HG03520 (cell line): ENCODE results near the gene TMEM101.
"Not testable (repeated sequence)": the region's sequence is repeated elsewhere in the genome, so short reads cannot be mapped to it uniquely, and the experiment has no call there.

Experiments used
- ATAC-seq: cut with Tn5 transposase; IDR thresholded peaks from one replicate; pipeline ENCODE4 v1.9.1; 2021; ENCODE audit warnings: mild to moderate bottlenecking, moderate library complexity; ENCODE audit not compliant: unreplicated experiment

TMEM101 gene

DNA sequence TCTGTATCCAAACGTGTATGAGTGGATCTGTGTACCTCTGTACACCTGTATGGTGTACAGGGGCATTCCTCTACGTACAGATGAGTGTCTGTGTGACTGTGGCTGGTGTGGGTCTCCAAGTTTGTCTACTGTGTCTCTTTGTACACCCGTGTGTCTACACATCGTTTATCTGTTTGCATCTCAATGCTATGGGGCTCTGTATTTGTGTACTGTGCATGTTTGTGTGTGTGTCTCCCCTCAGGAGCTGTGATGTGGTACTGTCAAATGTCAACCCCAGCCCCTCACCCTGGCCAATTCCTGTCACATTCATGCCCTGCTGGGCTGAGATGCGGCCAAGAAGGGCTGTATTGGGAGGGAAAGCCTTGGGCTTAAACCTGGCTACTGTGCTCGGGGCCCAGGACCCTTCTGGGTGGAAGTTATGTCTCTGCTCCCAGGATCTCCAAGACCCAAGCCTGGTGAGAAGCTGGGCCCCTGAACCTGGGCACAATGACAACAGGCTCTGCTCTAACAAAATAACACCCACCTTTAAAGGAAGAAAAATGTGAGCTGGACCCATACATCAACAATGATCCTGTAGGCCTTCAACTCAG, 13.8 kb downstream of the TMEM101 start:
- ATAC-seq: no peak

GRCh38 chr17:44000141-44000860, 14.5 kb downstream of the TMEM101 start:
- ATAC-seq: no peak

DNA sequence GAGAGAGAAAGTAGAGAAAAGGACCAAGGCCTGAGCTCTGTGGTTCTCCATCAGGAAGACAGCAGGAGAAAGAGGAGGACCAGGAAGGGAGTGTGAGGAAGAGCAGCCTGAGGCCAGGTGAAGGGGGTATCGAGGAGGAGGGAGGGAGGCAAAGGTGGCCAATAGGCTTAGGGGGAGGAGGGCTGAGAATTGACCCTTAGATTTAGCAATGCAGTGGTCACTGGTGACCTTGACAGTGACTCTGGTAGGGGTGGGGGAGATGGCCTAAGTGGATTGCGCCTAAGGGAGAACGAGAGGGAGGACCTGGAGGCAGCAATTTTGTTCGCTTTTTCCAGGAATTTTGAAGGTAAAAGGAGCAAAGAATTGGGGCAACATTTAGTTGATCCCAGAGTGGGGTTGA, 15.7 kb downstream of the TMEM101 start:
- ATAC-seq: no peak

DNA sequence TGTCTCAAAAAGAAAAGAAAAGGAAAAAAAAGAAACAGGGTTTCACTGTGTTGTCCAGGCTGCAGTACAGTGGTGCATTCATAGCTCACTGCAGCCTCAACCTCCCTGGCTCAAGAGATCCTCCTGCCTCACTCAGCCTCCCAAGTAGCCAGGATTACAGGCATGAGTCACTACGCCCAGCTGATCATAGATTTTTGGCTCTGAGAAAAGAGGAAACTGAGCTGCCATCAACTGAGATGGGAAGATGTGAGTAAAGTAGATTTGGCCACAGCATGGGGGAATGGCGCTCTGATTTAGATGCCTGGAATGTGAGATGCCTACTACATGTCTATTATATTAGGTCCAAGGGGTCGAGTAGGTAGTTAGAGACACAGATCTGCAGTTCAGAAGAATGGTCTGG, 16.2 kb downstream of the TMEM101 start:
- no peak for ATAC-seq

DNA sequence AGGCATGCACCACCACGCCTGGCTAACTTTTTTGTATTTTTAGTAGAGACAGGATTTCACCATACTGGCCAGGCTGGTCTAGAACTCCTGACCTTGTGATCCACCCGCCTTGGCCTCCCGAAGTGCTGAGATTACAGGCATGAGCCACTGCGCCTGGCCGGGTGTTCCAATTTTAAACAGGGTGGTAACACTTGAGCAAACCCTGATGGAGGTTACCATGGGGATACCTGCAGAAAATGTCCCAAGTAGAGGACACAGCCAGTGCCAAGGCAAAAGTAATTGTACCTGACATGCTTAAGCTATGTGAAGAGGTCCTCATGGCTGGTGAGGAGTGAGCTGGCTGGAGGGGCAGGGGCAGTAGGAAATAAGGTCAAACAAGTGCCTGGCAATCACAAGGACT, 17.6 kb downstream of the TMEM101 start:
- ATAC-seq: not testable (repeated sequence)

GRCh38 chr17:43995150-43995471, 19.7 kb downstream of the TMEM101 start:
- no peak for ATAC-seq

GRCh38 chr17:43994272-43995149, 20.3 kb downstream of the TMEM101 start:
- no peak for ATAC-seq

GRCh38 chr17:43992641-43993040, 22.1 kb downstream of the TMEM101 start:
- ATAC-seq: no peak

GRCh38 chr17:43988301-43988700, 26.5 kb downstream of the TMEM101 start:
- no peak for ATAC-seq

DNA sequence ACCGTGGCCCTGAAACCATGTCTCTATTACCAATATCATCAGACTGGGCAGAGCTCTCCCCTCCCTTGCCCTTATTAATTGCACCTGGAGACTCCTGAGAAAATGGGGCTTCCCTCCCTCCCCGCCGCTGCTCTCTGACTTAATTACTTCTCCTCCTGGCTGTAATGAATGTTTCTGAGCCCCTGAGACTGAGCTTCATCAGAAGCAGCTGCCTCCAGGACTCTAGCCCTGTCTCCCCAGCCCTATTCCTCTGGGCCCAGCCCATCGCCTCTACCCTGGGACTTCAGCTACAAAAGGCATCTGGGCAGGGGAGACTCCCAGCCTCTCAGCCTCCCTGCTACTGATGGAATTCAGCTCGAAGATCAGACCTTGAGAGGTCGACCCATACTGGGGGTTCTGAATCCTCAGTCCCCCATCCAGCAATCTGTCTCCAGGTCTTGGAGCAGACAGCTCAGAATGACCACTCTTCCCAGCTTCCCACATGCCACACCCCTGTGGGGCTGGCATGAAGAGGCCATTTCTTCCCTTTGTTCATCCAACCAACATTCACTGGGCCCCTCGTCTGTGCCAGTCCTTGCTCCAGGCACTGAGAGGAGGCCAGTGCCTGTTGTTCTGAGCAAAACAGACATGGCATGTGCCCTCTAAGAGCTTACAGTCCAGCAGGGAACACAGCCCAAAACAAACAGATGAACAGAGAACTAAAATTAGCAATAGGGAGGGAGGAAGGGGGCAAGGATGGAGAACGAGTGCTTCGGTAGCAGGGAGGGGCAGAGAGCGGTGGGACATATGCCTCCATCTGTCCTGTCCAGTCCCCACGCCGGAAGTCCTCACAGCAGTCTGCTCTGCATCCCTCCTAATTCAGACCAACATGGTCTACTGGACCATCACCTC, 27.4 kb downstream of the TMEM101 start:
- ATAC-seq: no peak

DNA sequence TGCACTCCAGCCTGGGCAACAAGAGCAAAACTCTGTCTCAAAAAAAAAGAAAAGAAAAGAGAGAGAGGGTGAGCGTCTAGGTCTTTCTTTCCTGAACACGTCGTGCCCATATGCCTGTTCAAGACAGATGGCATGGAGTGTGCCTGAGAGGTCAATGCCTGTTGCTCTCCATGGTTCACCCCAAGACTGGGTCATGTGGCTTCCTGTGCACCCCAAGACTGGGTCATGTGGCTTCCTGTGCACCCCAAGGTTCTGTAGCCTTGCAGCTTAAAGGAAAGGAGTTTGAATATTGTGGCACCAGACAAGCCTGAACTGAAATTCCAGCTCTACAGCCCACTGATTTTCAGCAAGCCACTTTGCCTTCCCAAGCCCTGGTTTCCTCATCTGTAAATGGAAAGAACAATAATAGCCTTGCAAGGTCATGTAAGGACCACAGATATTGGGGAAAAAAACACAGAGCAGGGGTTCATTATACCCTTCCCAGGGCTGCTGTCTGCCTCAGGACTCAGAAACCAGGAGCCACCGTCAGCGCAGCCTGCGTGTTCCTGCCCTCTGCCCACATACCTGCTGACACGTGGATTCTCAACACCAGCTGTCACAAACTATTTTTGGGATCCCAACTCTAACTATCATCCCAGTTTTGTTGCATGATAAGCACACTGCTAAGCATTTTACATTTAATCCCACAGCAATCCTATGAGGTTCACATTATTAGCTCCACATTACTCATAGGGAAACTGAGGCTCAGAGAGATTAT, 28.4 kb downstream of the TMEM101 start:
- no peak for ATAC-seq

GRCh38 chr17:43984521-43984920, 30.2 kb downstream of the TMEM101 start:
- ATAC-seq: no peak

- ATAC-seq: no peak
Measured at GRCh38 chr17:43983515-43984411, 31.0 kb downstream of the TMEM101 start.

- ATAC-seq: no peak
Measured at GRCh38 chr17:43983196-43983514, 31.6 kb downstream of the TMEM101 start.

DNA sequence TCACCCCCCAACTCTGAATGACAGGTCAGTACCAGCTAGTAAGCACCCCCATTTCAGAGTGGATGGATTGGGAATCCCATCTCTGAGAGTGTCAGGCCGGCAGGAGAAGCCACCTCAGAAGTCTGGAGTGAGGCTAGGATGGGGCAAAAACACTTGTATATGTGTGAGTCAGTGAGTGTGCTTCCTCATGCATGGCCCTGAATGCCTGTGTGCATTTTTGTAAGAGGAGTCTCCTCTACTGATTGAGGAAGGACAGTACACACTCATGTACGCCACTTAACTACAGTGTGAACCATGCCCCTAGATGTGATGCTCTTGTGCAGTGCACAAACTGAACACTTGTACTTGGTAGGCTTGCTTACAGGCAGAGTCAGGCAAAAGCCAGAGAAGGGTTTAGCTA, 32.6 kb downstream of the TMEM101 start:
- no peak for ATAC-seq

GRCh38 chr17:43979671-43980070, 35.1 kb downstream of the TMEM101 start:
- ATAC-seq: no peak

DNA sequence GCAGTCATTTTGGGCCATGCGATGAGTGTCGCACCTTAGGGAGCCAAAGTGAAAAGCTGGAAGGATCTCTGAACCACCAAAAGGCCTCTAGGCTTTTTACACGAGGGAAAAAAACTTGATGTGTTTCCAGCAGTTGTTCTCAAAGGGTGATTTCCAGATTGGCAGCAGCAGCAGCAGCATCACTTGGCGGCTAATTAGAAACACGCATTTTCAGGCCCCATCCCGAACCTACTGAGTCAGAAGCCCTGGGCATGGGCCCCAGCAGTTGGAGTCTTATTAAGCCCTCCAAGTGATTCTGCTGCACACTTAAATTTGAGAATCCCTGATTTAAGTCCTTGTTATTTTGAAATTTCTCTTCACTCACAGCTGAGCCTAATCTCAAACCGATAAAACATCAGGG, 35.8 kb downstream of the TMEM101 start:
- ATAC-seq: no peak

GRCh38 chr17:43978078-43978477, 36.7 kb downstream of the TMEM101 start:
- no peak for ATAC-seq
